Measurements from ENCODE around the gene HINT3.

GRCh38 chr6:125953502-125953875 lies 3.1 kb upstream of the HINT3 start:
- TF ChIP-seq CTCF (IDR thresholded peaks at IDR 0.05) (peak; percentile 27 to 80 (median 60)), POLR2A (IDR thresholded peaks at IDR 0.05) (no peak)

All from body of pancreas (tissue), 4 donors.